GM12872 (cell line): ENCODE results near the gene ME3.

ENCODE experiments used
- CTCF ChIP-seq: IDR thresholded peaks from 3 replicates; pipeline ENCODE4 v1.5.1; 2011; ENCODE audit warnings: low read depth, mild to moderate bottlenecking, low read length, moderate library complexity; ENCODE audit not compliant: insufficient read depth

ME3 gene

GRCh38 chr11:86484795-86485166 is 187.6 kb downstream of the ME3 start:
- TF ChIP-seq CTCF: no peak

- TF ChIP-seq CTCF: no peak
Measured at GRCh38 chr11:86483940-86484794, 188.2 kb downstream of the ME3 start.

- TF ChIP-seq CTCF: no peak
Measured at GRCh38 chr11:86483610-86483939, 188.8 kb downstream of the ME3 start.

GRCh38 chr11:86482692-86483091 is 189.7 kb downstream of the ME3 start:
- no peak for TF ChIP-seq CTCF

GRCh38 chr11:86481399-86481798 is 191.0 kb downstream of the ME3 start:
- TF ChIP-seq CTCF: no peak

- TF ChIP-seq CTCF: no peak
Measured at GRCh38 chr11:86478348-86478747, 194.1 kb downstream of the ME3 start.

GRCh38 chr11:86477495-86478155 is 194.8 kb downstream of the ME3 start:
- TF ChIP-seq CTCF: no peak
